Lung (tissue), 12 donors: Measurements from ENCODE around the gene ETV5. TPM values are rescaled to one million over a fixed set of nuclear protein-coding genes. Genes with fewer than 3 reads are reported as not detected.
A peak's percentile ranks its signal among the peaks of the same experiment; 100 is the strongest.

Experiments
- ATAC-seq: fragments of 200-7000 bp; cut with Tn5 transposase; one replicate; pipeline ENCODE4 v1.9.1; 2020; ENCODE audit warnings: moderate number of reproducible peaks; ENCODE audit not compliant: insufficient read depth, low FRiP score
- DNase-seq, 3 donors: peaks; one replicate each; pipeline ENCODE4 v3.0.0-alpha.2; 2013 to 2017
- H3K27ac ChIP-seq, 2 donors: one replicate each; pipeline ENCODE4 v1.5.1; 2013; ENCODE audit warnings: mild to moderate bottlenecking in 2 of 2, moderate library complexity in 2 of 2, control low read depth in 1 of 2, inconsistent platforms in 1 of 2, low read depth in 1 of 2, low read length in 1 of 2
- H3K27me3 ChIP-seq, 3 donors: one replicate each; pipeline ENCODE4 v1.5.1; 2013; ENCODE audit warnings: low read length in 2 of 3; ENCODE audit not compliant: control insufficient read depth in 3 of 3, insufficient read depth in 3 of 3
- H3K36me3 ChIP-seq, 4 donors: one replicate each; pipeline ENCODE4 v1.5.1; 2013; ENCODE audit warnings: low read length in 4 of 4, mild to moderate bottlenecking in 1 of 4, moderate library complexity in 1 of 4; ENCODE audit not compliant: control insufficient read depth in 4 of 4, insufficient read depth in 4 of 4
- H3K4me1 ChIP-seq, 5 donors: one replicate each; pipeline ENCODE4 v1.5.1; 2013; ENCODE audit warnings: low read length in 5 of 5, mild to moderate bottlenecking in 2 of 5, moderate library complexity in 1 of 5; ENCODE audit not compliant: control insufficient read depth in 5 of 5, insufficient read depth in 5 of 5
- H3K4me3 ChIP-seq: one replicate; pipeline ENCODE4 v1.5.1; 2013; ENCODE audit warnings: mild to moderate bottlenecking, control low read depth, moderate library complexity
- H3K9ac ChIP-seq, 2 donors: one replicate each; pipeline ENCODE4 v1.5.1; 2013; ENCODE audit warnings: low read length in 2 of 2, control low read depth in 1 of 2; ENCODE audit not compliant: insufficient read depth in 1 of 2
- H3K9me3 ChIP-seq, 4 donors: one replicate each; pipeline ENCODE4 v1.5.1; 2013; ENCODE audit warnings: low read length in 3 of 4, mild to moderate bottlenecking in 1 of 4, moderate library complexity in 1 of 4; ENCODE audit not compliant: control insufficient read depth in 4 of 4, insufficient read depth in 3 of 4
- whole genome bisulfite sequencing, 2 donors: extraction: QIAGEN DNeasy Blood & Tissue Kit; methylation state at CpG; one replicate each; pipeline ENCODE4 v1.1.7; 2013; 5-methylcytosine and 5-hydroxymethylcytosine counted together
- polyA plus RNA-seq, 2 donors: library from polyadenylated mRNA; stranded (reverse); fragments of 200-250 nt; gene quantifications; one replicate each; pipeline ENCODE4 v1.2.1, GENCODE V29; 2013
- total RNA-seq, 2 donors: library from RNA; depleted of rRNA in 1 of 2; stranded (reverse); fragments of >200 nt in 1 of 2; gene quantifications; one replicate each; pipeline ENCODE4 v1.2.1, GENCODE V29; 2014 to 2021
- TF ChIP-seq, protein P1 (sequence below): IDR thresholded peaks from 2 replicates; pipeline ENCODE4 v1.5.1; 2012; ENCODE audit warnings: mild to moderate bottlenecking; ENCODE audit errors: control extremely low read depth, extremely low read depth
- donor health status: control.
- donor health status: control.
- donor health status: Bipolar disorder and iron deficiency.
- donor health status: healthy.
- donor health status: DM: yes; HTN: yes; CAD: no.

The ETV5 gene
- total and polyA plus RNA-seq, 4 donors, result 12.5 to 53.9 (median 23.0) TPM

DNA sequence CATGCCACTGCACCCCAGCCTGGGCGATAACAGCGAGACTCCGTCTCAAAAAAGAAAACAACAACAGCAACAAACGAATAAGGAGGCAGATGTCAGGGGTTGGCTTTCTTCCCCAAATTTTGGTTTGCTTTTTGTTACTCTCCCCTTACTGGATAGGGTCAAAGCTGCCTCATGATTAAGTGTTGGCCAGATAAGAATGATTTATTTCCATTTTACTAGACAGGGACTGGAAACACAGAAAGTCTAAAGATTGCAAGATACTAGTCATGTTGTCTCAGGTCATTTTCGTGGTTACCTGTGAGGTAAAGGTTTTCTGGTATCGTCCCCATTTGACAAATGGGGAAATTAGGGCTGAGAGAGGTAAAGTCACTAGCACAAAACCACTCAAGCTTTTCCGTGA is 18.6 kb upstream of the ETV5 start:
- Histone ChIP-seq H3K4me3 (no peak overlapping the region), H3K27ac (no peak overlapping the region), H3K9me3 (peaks cover 0 to 4% (median 0%) of the 10 kb centered on the region in 4 donors), H3K4me1 (peaks cover 0 to 17% (median 3%) of the 10 kb centered on the region in 5 donors), H3K27me3 (no peaks in the 10 kb centered on the region), H3K36me3 (no peaks in the 10 kb centered on the region), H3K9ac (no peak overlapping the region)
- no peak for DNase-seq
- TF ChIP-seq, protein P1, sequence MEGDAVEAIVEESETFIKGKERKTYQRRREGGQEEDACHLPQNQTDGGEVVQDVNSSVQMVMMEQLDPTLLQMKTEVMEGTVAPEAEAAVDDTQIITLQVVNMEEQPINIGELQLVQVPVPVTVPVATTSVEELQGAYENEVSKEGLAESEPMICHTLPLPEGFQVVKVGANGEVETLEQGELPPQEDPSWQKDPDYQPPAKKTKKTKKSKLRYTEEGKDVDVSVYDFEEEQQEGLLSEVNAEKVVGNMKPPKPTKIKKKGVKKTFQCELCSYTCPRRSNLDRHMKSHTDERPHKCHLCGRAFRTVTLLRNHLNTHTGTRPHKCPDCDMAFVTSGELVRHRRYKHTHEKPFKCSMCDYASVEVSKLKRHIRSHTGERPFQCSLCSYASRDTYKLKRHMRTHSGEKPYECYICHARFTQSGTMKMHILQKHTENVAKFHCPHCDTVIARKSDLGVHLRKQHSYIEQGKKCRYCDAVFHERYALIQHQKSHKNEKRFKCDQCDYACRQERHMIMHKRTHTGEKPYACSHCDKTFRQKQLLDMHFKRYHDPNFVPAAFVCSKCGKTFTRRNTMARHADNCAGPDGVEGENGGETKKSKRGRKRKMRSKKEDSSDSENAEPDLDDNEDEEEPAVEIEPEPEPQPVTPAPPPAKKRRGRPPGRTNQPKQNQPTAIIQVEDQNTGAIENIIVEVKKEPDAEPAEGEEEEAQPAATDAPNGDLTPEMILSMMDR, result no peak
- ATAC-seq, result no peak
- WGBS, 2 donors, result 85 to 86% methylated on average over 7 of the region's 7 CpGs

DNA sequence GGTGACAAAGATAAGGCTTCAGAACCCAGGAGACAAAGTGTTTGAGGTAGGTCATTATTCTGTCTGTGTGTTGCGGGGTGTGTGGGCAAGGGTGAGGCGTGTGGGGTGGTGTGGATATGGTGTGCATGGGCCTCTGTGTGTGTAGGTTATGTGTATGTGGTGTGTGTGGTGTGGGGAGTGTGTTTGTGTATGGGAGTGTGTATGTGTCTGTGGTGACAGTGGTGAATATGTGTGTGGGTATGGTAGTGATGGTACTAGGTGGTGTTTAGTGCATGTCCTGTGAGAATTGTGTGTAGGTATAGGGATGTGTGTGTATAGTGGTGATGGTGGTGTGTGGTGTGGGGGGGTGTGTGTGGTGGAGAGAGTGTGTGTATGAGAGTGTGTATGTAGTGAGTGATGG is 16.2 kb upstream of the ETV5 start:
- no peak for ATAC-seq

DNA sequence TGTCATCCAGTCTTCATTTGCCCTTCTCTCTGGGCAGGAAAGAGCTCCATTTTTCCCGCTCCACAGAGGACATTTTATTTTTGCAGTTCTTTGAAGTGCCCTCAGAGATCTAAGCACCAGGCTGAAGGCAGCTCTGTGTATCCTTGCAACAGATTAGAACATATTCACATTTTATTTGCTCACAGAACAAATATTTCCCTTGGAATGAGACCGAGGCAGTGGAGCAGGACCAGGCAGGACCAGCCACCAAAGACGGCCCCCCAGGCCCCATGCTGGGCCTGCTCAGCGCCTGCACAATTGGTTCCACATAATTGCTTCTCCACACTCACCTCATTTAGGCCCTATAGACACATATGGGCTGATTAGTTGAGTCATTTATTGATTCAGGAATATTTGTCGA is 15.7 kb upstream of the ETV5 start:
- Histone ChIP-seq H3K4me3 (no peak overlapping the region), H3K27me3 (no peaks in the 10 kb centered on the region), H3K9me3 (peaks cover 0 to 4% (median 0%) of the 10 kb centered on the region in 4 donors), H3K27ac (no peak overlapping the region), H3K4me1 (peaks cover 0 to 29% (median 9%) of the 10 kb centered on the region in 5 donors), H3K9ac (no peak overlapping the region), H3K36me3 (no peaks in the 10 kb centered on the region)
- ATAC-seq, result no peak
- TF ChIP-seq, protein P1, result no peak
- DNase-seq, result peak in 2 of 3 donors; percentile 55 to 76
- WGBS, 2 donors, result 66 to 93% methylated on average over 5 of the region's 5 CpGs

More for the DNA sequence above, 16.2 kb upstream of the ETV5 start:
- Histone ChIP-seq H3K27ac (no peak overlapping the region), H3K4me1 (peaks cover 0 to 29% (median 9%) of the 10 kb centered on the region in 5 donors), H3K9ac (no peak overlapping the region), H3K9me3 (peaks cover 0 to 4% (median 0%) of the 10 kb centered on the region in 4 donors), H3K36me3 (no peaks in the 10 kb centered on the region), H3K4me3 (no peak overlapping the region), H3K27me3 (no peaks in the 10 kb centered on the region)
- TF ChIP-seq, protein P1, result no peak
- WGBS, 2 donors, result 94% methylated on average over 2 of the region's 2 CpGs
- no peak for DNase-seq

DNA sequence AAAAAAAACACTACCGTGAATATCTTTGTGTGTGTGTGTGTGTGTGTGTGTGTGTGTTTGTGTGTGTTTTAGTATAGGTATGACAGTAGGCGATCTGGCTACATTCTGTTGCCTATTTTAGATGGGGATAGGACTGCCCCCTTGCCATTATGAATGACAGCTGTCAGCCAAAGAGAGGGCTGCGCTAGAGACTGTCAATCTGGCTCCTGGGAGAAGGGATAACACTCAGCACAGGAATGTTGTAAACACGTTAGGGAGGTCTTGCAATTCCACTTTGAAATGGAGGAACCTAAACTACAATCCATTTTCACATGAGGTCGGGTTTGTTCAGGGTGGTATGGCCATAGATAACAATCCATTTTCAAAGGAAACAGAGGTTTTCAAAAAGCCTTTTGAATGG is 14.1 kb upstream of the ETV5 start:
- H3K4me3 ChIP-seq, result no peak overlapping the region
- peaks cover 0 to 3% (median 0%) of the 10 kb centered on the region in 3 donors for H3K27me3 ChIP-seq
- no peak for DNase-seq
- H3K27ac ChIP-seq, result no peak overlapping the region
- H3K9me3 ChIP-seq, result peaks cover 0 to 4% (median 0%) of the 10 kb centered on the region in 4 donors
- WGBS, 2 donors, result 63 to 79% methylated on average over 5 of the region's 5 CpGs
- H3K9ac ChIP-seq, result no peak overlapping the region
- TF ChIP-seq, protein P1, result no peak
- ATAC-seq, result no peak
- no peaks in the 10 kb centered on the region for H3K36me3 ChIP-seq
- H3K4me1 ChIP-seq, result peaks cover 0 to 29% (median 9%) of the 10 kb centered on the region in 5 donors
